ENCODE data around the gene SNED1.

The SNED1 gene

DNA sequence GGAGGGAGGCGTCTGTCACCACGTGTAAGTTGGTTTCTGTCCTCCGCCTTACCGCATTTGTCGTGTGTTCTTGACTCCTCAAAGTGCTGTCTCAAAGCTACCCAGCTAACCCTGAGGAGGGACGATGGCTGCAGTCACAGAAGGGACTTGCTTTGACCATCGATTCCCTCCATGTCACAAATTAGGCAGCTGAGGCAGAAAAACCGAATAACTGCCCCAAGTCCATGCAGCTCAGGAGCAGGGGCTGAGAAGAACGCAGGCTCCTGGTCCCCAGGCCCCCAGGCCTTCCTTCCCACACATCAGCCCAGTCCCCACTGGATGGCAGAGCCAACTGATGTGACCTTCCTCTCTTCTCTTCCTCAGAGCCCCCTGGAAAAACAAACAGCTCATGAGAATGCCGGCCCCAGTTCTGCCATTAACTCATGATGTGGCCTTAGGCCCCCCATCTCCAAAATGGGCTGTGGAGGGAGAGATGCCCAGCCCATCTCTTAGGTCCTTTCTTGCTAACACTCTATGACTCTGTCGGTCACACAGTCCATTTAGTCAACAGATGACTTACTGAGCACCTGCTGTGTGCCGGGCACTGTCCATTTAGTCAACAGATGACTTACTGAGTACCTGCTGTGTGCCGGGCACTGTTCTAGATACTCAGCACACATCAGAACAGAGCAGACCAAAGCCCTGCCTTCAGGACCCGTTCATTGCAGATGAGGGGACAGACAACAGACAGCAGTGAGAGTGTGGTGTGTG is 84.1 kb downstream of the SNED1 start:
- peaks cover 13% of the 10 kb centered on the region for H3K36me3 ChIP-seq (ENCODE audit: control insufficient read depth, low read length)
- TF ChIP-seq EZH2phosphoT487 (IDR thresholded peaks at IDR 0.05; ENCODE audit: borderline replicate concordance, low read length): no peak
- TF ChIP-seq, protein P1, sequence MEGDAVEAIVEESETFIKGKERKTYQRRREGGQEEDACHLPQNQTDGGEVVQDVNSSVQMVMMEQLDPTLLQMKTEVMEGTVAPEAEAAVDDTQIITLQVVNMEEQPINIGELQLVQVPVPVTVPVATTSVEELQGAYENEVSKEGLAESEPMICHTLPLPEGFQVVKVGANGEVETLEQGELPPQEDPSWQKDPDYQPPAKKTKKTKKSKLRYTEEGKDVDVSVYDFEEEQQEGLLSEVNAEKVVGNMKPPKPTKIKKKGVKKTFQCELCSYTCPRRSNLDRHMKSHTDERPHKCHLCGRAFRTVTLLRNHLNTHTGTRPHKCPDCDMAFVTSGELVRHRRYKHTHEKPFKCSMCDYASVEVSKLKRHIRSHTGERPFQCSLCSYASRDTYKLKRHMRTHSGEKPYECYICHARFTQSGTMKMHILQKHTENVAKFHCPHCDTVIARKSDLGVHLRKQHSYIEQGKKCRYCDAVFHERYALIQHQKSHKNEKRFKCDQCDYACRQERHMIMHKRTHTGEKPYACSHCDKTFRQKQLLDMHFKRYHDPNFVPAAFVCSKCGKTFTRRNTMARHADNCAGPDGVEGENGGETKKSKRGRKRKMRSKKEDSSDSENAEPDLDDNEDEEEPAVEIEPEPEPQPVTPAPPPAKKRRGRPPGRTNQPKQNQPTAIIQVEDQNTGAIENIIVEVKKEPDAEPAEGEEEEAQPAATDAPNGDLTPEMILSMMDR (IDR thresholded peaks at IDR 0.05; ENCODE audit: low read depth, low read length, poor library complexity, severe bottlenecking): no peak
- no peak overlapping the region for H3K27ac ChIP-seq (ENCODE audit: low read depth, low read length)
- H3F3A ChIP-seq (ENCODE audit: control insufficient read depth, insufficient read depth): peaks cover 9% of the 10 kb centered on the region
- H3K4me1 ChIP-seq (ENCODE audit: control insufficient read depth, low read length): peaks cover 2% of the 10 kb centered on the region
- H3K9me3 ChIP-seq (ENCODE audit: control insufficient read depth, insufficient read depth, low read length): no peaks in the 10 kb centered on the region
- no peaks in the 10 kb centered on the region for H3K79me2 ChIP-seq (ENCODE audit: control insufficient read depth, low read length)
- H3K4me3 ChIP-seq (ENCODE audit: low read length): no peak overlapping the region
- H3K9me2 ChIP-seq (replicated peaks; ENCODE audit: control insufficient read depth, low read length): no peaks in the 10 kb centered on the region
- no peaks in the 10 kb centered on the region for H4K20me1 ChIP-seq (ENCODE audit: control insufficient read depth, insufficient read depth, low read depth, low read length)
- no peaks in the 10 kb centered on the region for H3K27me3 ChIP-seq (ENCODE audit: control insufficient read depth, low read length)
- no peak overlapping the region for H3K4me2 ChIP-seq (ENCODE audit: low read length)

DNA sequence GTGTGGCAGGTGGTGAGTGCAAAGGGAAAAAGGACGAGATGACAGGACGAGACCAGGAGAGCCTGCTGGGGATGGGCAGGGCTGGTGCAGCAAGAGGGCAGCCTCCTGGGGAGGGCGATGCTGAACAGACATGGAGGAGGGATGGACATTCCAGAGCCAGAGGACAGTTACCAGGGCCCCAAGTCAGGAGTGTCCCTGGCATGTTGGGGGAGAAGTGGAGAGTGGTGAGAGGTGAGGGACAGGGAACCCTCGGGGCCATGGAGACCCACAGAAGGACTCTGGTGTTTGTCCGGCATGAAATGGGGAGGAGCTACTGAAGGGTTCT is 84.6 kb downstream of the SNED1 start:
- Histone ChIP-seq H4K20me1 (ENCODE audit: control insufficient read depth, insufficient read depth, low read depth, low read length) (0 out of 2 replicates have a peak, but pooled peaks cover 2% of the 10 kb centered on the region), H3F3A (ENCODE audit: control insufficient read depth, insufficient read depth) (peaks cover 9% of the 10 kb centered on the region), H3K4me1 (ENCODE audit: control insufficient read depth, low read length) (no peaks in the 10 kb centered on the region), H3K79me2 (ENCODE audit: control insufficient read depth, low read length) (no peaks in the 10 kb centered on the region), H3K4me2 (ENCODE audit: low read length) (no peak overlapping the region), H3K4me3 (ENCODE audit: low read length) (no peak overlapping the region), H3K9me2 (replicated peaks; ENCODE audit: control insufficient read depth, low read length) (no peaks in the 10 kb centered on the region), H3K36me3 (ENCODE audit: control insufficient read depth, low read length) (peaks cover 18% of the 10 kb centered on the region), H3K27me3 (ENCODE audit: control insufficient read depth, low read length) (no peaks in the 10 kb centered on the region), H3K27ac (ENCODE audit: low read depth, low read length) (no peak overlapping the region), H3K9me3 (ENCODE audit: control insufficient read depth, insufficient read depth, low read length) (no peaks in the 10 kb centered on the region)
- TF ChIP-seq EZH2phosphoT487 (IDR thresholded peaks at IDR 0.05; ENCODE audit: borderline replicate concordance, low read length): no peak
- TF ChIP-seq, protein P1 (IDR thresholded peaks at IDR 0.05; ENCODE audit: low read depth, low read length, poor library complexity, severe bottlenecking): no peak

DNA sequence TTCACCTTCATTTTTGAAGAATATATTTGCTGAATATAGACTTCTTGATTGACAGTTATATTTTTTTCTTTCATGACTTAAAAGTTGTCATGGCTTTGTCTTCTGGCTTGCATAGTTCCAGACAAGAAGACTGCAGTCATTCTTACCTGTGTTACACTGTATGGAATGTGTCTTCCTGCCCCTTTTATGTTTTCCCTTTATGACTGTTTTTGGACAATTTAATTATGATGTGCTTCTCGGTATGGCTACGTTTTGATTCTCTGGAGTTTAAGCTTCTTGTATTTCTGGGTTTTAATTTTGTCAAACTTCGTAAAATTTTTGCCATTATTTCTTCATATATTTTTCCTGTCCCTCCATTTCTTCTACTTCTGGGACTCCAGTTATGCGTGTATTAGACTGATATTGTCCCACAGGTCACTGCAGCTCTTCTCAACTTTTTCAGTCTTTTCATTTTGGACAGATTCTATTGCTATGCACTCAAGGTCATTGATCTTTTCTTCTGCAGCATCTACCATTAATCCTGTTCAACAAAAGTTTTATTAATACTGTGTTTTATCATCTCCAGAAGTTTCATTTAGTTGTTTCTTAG is 86.5 kb downstream of the SNED1 start:
- 0 out of 2 replicates have a peak, but pooled peaks cover 2% of the 10 kb centered on the region for H4K20me1 ChIP-seq (ENCODE audit: control insufficient read depth, insufficient read depth, low read depth, low read length)
- H3K4me1 ChIP-seq (ENCODE audit: control insufficient read depth, low read length): no peaks in the 10 kb centered on the region
- TF ChIP-seq, protein P1 (IDR thresholded peaks at IDR 0.05; ENCODE audit: low read depth, low read length, poor library complexity, severe bottlenecking): no peak
- no peak for TF ChIP-seq EZH2phosphoT487 (IDR thresholded peaks at IDR 0.05; ENCODE audit: borderline replicate concordance, low read length)
- no peaks in the 10 kb centered on the region for H3K9me3 ChIP-seq (ENCODE audit: control insufficient read depth, insufficient read depth, low read length)
- H3K4me2 ChIP-seq (ENCODE audit: low read length): no peak overlapping the region
- no peak overlapping the region for H3K4me3 ChIP-seq (ENCODE audit: low read length)
- H3F3A ChIP-seq (ENCODE audit: control insufficient read depth, insufficient read depth): peaks cover 9% of the 10 kb centered on the region
- H3K79me2 ChIP-seq (ENCODE audit: control insufficient read depth, low read length): no peaks in the 10 kb centered on the region
- H3K36me3 ChIP-seq (ENCODE audit: control insufficient read depth, low read length): peaks cover 35% of the 10 kb centered on the region
- H3K27me3 ChIP-seq (ENCODE audit: control insufficient read depth, low read length): no peaks in the 10 kb centered on the region
- no peak overlapping the region for H3K27ac ChIP-seq (ENCODE audit: low read depth, low read length)
- no peaks in the 10 kb centered on the region for H3K9me2 ChIP-seq (replicated peaks; ENCODE audit: control insufficient read depth, low read length)

Data from DOHH2 (cell line).